ENCODE data around the gene TMEM209. TPM values are rescaled to one million over a fixed set of nuclear protein-coding genes. Genes with fewer than 3 reads are reported as not detected.
"Not testable (repeated sequence)": the region's sequence is repeated elsewhere in the genome, so short reads cannot be mapped to it uniquely, and the experiment has no call there.

Gene TMEM209
- 25.1 and 36.1 TPM in 2 replicates for total RNA-seq (ENCODE audit: low replicate concordance)
- long read RNA-seq, partial matches to known transcripts, result 8 of 16 reads
- long read RNA-seq, other reads (novel, unspliced or antisense), result 4 of 16 reads

- H3K27ac Mint-ChIP-seq, result peak within 1 kb of the TSS; percentile 99
- peaks cover 28% of the 10 kb centered on the region for H3K36me3 Mint-ChIP-seq
- no peaks in the 10 kb centered on the region for H3K9me3 Mint-ChIP-seq
- H3K27me3 Mint-ChIP-seq, result no peaks in the 10 kb centered on the region
- H3K4me3 Mint-ChIP-seq, result peak within 1 kb of the TSS; percentile 99
- DNase-seq (ENCODE audit: extremely low spot score, unreplicated experiment), result peak; percentile 97
- H3K4me1 Mint-ChIP-seq (ENCODE audit: unreplicated experiment), result peaks cover 37% of the 10 kb centered on the region
- no peak for TF ChIP-seq CTCF (conservative IDR thresholded peaks at IDR 0.05)
These were observed at the start of gene TMEM209 for GRCh38 chr7:130205084-130205947. TSS of gene TMEM209 (minus strand) at chr7:130205406. CDS start at chr7:130205375, 31 bp downstream.

GRCh38 chr7:130254555-130254954, 49.3 kb upstream of the TMEM209 start:
- Mint-ChIP-seq H3K4me3 (no peak overlapping the region), H3K36me3 (peaks cover 3% of the 10 kb centered on the region), H3K27me3 (no peaks in the 10 kb centered on the region), H3K27ac (no peak overlapping the region), H3K4me1 (ENCODE audit: unreplicated experiment) (no peaks in the 10 kb centered on the region), H3K9me3 (peaks cover 7% of the 10 kb centered on the region)
- no peak for DNase-seq (ENCODE audit: extremely low spot score, unreplicated experiment)
- TF ChIP-seq CTCF (conservative IDR thresholded peaks at IDR 0.05), result no peak

GRCh38 chr7:130249626-130250025, 44.4 kb upstream of the TMEM209 start:
- H3K27ac Mint-ChIP-seq; H3K4me3 Mint-ChIP-seq; H3K4me1 Mint-ChIP-seq (ENCODE audit: unreplicated experiment); DNase-seq (ENCODE audit: extremely low spot score, unreplicated experiment); H3K27me3 Mint-ChIP-seq; H3K36me3 Mint-ChIP-seq: not testable (repeated sequence)
- peaks cover 12% of the 10 kb centered on the region for H3K9me3 Mint-ChIP-seq

GRCh38 chr7:130248842-130249241, 43.6 kb upstream of the TMEM209 start:
- H3K27ac Mint-ChIP-seq; H3K36me3 Mint-ChIP-seq; H3K4me1 Mint-ChIP-seq (ENCODE audit: unreplicated experiment); DNase-seq (ENCODE audit: extremely low spot score, unreplicated experiment); H3K27me3 Mint-ChIP-seq; H3K4me3 Mint-ChIP-seq: not testable (repeated sequence)
- H3K9me3 Mint-ChIP-seq, result peaks cover 10% of the 10 kb centered on the region

GRCh38 chr7:130246491-130246890, 41.3 kb upstream of the TMEM209 start:
- not testable (repeated sequence) for H3K9me3 Mint-ChIP-seq

GRCh38 chr7:130243486-130243885, 38.3 kb upstream of the TMEM209 start:
- not testable (repeated sequence) for H3K9me3 Mint-ChIP-seq; H3K27ac Mint-ChIP-seq; H3K27me3 Mint-ChIP-seq; H3K4me1 Mint-ChIP-seq (ENCODE audit: unreplicated experiment); H3K4me3 Mint-ChIP-seq; DNase-seq (ENCODE audit: extremely low spot score, unreplicated experiment); H3K36me3 Mint-ChIP-seq

More at GRCh38 chr7:130246491-130246890, 41.3 kb upstream of the TMEM209 start:
- not testable (repeated sequence) for H3K36me3 Mint-ChIP-seq; H3K4me3 Mint-ChIP-seq; H3K27me3 Mint-ChIP-seq; H3K27ac Mint-ChIP-seq; DNase-seq (ENCODE audit: extremely low spot score, unreplicated experiment); H3K4me1 Mint-ChIP-seq (ENCODE audit: unreplicated experiment)

GRCh38 chr7:130242198-130243014, 37.2 kb upstream of the TMEM209 start:
- H3K27me3 Mint-ChIP-seq, result no peaks in the 10 kb centered on the region
- TF ChIP-seq CTCF (conservative IDR thresholded peaks at IDR 0.05), result peak; percentile 85
- H3K9me3 Mint-ChIP-seq, result peaks cover 8% of the 10 kb centered on the region
- H3K36me3 Mint-ChIP-seq, result no peaks in the 10 kb centered on the region
- no peak for DNase-seq (ENCODE audit: extremely low spot score, unreplicated experiment)
- H3K27ac Mint-ChIP-seq, result no peak overlapping the region
- peaks cover 5% of the 10 kb centered on the region for H3K4me1 Mint-ChIP-seq (ENCODE audit: unreplicated experiment)
- H3K4me3 Mint-ChIP-seq, result no peak overlapping the region

Data from type B pancreatic cell (in vitro differentiated cells).